ENCODE data around the gene PRICKLE1.

The PRICKLE1 gene

GRCh38 chr12:42587601-42588523 lies 1.7 kb downstream of the PRICKLE1 start:
- no peak for DNase-seq

GRCh38 chr12:42586268-42586667 lies 3.3 kb downstream of the PRICKLE1 start:
- DNase-seq: no peak

GRCh38 chr12:42585841-42586216 lies 3.7 kb downstream of the PRICKLE1 start:
- DNase-seq: peak in 1 of 2 experiments; percentile 1

DNA sequence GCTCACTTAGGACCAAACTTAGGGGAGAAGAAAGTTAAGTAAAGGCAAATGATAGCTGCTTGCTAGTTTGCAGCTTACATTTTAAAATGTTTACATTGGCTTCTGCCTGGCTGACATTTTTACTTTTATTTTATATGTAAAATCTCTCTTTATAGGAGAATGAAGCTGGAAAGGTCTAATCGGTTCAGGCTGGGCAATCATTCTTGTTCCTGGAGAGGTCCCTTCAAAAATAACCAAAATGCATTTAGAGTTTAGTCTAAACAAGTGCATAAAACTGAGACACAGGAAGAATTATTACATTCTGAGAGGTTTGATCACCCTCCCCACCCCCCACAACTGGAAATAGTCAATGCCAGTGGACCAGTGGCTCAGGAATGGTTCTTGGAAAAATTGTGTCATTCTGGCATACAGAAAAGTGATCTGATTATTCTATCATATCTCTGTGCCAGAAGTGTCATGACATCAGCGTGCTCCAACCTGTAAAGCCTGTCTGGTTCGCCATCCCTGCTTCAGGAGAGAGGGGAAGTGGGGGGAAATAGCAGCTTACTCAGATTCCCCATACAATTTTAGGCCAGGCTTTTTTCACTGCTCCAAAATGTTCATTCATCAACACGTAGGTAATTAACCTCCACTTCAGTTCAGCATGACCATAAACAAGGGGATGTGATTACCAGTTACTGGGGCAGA lies 4.2 kb downstream of the PRICKLE1 start:
- DNase-seq: no peak

DNA sequence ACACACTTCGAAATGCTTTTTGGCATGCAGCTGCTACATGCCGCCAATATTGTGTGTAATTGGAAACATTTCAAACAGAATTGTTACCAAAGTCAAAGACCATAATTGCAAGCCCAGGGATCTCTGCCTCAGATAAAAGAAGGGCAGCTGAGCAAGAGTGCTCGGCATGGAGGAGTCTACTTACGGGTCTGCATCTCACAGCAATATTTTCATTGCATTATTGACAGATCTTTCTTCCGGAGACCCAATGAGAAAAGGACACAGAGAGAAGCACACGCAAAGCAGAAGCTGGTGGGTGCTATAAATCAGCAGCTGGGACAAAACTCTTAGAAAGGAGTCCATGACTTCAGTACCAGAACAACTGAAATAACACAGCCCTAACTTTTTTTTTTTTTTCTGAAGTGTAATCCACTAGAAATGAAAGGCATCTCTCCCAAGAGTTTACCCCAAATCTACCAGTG lies 4.9 kb downstream of the PRICKLE1 start:
- DNase-seq: no peak

GRCh38 chr12:42583016-42583415 lies 6.5 kb downstream of the PRICKLE1 start:
- DNase-seq: no peak

DNA sequence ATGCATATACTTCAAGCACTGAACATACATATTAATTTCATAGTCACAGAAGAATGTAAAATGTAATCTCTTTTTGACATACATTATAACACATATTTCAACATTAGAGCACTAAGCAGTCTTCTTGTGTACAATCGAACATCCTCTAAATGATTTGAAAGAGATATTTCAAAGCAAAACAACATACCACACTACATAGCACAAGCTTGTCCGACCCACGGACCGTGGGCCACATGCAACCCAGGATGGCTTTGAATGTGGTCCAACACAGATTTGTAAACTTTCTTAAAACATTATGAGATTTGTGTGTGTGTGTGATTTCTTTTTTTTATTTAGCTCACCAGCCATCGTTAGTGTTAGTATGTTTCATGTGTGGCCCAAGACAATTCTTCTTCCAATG lies 7.0 kb downstream of the PRICKLE1 start:
- no peak for DNase-seq

DNA sequence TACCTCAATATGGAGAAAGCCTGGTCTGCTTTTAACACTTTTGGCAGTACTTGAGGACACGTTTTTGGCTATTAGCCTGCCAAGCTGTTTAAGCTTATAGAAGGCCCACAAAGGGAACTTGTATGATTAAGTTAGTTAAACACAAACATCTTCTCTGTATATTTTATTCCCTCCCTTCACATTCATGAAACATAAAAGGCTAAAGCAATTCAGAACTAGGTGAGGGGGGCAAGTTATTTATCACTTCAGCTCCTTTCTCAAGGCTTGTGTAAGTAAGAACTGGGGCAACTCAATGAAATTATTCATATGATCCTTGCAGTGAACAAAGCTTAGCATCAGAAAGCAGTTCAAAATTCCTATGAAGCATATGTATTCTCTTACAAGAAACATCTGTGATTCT lies 7.5 kb downstream of the PRICKLE1 start:
- no peak for DNase-seq

DNA sequence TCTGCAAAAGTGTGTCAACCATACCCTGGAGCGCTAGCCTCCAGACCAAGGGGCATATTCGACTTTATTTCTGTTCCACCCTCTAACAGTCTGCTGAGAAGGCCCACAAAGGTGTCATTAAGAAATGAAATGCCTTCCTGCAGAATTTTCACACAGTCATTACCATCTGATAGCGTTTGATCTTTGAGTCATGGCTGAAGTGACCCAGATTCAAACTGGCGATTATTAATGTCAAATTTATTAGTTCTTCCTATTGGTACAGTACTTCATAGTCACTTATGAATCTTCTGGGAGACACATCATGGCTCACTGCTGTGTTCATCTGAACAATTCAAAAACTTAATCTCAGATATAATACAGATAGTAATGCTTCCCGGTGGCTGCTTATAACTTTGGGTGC lies 13.2 kb downstream of the PRICKLE1 start:
- DNase-seq: no peak

GRCh38 chr12:42575717-42576116 lies 13.8 kb downstream of the PRICKLE1 start:
- DNase-seq: no peak

DNA sequence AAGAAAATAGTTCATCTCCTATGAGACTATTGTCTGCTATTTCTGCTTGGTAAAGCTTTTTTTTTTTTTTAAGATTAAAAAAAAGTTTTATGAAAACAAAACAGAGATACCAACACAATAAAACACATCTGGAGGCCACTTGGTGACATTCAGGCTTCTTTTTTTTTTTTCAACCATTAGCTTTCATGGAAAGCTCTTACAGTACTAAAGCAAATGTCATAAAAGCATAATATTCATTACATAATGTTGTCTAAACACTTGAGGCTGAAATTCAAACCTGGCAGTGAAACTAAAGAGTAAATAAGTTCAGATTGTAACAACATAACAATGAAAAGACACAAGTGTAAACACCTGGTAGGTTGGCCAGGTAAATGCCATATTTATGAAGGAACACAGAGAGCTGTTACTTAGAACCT lies 14.7 kb downstream of the PRICKLE1 start:
- no peak for DNase-seq

GRCh38 chr12:42571327-42572009 lies 18.1 kb downstream of the PRICKLE1 start:
- no peak for DNase-seq

DNA sequence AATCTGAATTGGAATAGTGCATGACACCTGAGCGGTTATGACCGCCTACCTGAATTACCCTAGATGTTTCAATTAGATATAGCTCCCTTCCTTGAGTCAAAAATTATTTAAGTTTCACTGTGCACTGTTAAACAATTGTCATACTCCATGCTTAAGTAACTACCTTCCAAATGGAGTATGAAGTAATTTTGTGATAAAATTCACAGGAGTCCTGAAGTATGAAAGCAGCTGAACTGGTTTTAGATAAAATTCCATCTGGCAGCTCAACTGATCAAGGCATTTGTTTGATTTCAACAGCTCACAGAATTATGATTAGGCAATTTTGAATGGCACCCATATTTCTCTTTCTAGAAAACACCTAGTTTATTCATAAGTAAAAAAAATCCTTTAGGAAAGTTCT lies 19.5 kb downstream of the PRICKLE1 start:
- no peak for DNase-seq

DNA sequence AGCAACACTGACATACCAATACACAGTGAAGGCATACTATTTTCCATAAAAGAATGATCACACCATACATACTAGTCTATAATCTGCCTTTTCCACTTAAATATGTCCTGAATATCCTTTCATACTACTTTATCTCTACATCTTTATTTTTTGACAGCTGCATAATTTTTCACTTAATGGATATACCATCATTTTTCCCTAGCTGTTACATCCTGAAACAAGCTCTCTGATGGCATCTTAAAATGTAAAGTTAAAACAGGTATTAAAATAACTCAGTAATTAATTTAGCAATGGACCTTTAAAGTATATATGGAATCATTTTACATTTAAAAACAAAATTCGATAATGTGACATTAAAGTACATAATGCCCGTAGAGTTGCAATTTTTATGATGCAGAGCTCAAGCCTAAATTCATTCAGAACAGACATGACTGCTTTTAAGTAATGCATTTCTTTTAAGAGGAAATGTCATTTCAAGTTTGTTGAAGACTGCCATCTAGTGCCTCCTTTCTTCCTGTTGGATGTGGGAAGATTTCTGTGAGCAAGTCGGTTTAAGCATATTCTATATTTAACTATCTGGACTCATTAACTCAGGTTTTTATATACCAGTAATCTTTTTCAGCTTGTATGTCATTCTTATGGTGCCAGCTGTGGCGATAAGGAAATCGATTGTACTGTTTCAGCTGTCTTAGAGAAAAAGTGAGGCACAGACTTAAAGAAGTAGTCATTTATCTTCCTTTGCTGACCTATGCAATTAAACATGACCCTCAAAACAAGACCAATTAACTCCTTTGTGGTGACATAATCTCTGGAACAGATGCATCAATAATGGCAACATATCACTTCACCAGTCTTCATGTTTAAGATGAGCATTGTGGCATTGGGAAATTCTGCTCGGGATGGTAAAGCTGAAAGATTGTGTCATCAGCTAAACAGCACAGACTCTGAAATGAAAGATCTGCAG lies 20.3 kb downstream of the PRICKLE1 start:
- DNase-seq: peak; percentile 54 to 64

GRCh38 chr12:42565633-42566032 lies 23.9 kb downstream of the PRICKLE1 start:
- no peak for DNase-seq

DNA sequence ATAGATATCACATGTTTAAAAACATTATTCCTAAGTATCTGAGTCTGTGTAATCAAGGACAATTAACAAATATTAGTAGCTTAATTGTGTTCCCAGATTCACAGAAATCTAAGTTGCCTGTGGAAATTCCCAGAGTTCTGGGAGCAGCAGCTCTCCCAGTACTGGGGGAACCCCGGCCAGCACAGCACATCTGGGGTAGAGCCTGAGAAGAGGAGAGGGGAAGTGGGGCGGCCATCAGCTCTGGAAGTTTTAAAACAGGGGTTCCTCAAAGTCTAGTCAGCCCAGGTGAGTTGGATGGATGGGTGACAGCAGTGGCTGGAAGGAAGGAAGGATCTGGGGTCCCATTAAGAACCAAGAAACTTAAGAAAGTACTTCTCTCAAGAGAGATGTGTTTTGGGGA lies 24.6 kb downstream of the PRICKLE1 start:
- no peak for DNase-seq

GRCh38 chr12:42564556-42564955 lies 25.0 kb downstream of the PRICKLE1 start:
- no peak for DNase-seq

- no peak for DNase-seq
Observed at GRCh38 chr12:42560977-42561376, 28.6 kb downstream of the PRICKLE1 start.

- no peak for DNase-seq
Observed at GRCh38 chr12:42557586-42558172, 31.9 kb downstream of the PRICKLE1 start.

DNA sequence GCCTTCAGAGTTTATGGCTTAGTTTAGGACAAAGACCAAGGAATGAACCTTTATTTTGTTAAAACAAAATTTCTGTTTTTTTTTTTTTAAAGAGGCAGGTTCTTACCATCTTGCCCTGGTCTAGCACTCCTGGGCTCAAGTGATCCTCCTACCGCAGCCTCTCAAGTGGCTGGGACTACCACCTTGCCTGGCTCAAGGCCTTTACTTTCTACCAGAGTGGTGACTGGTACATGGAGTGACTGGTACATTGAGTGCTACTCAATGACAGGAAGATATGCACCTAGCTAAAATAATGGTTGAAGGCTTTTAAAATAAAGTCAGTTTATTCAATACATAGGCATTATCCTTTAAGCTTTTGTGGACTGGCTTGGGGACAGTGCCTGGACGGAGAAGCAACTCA lies 32.6 kb downstream of the PRICKLE1 start:
- DNase-seq: no peak

- no peak for DNase-seq
Observed at GRCh38 chr12:42552822-42553221, 36.7 kb downstream of the PRICKLE1 start.

DNA sequence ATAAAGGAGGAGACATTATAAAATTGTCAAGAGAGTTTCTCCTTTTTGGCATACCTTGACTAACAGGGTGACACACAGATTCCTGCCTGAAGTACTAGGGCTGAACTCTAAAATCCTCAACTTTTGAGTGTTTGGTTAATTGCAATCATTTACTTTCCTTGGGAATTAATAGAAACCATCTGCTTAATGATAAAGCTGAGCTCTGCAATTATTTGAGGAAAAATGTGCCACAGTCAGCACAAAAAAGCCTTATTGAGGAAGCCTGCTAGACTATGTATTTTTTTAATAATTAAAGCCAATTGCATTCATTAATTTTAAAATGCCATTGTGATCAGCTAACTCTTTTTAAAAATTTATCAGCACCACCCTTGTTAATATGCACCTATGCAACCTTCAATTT lies 38.7 kb downstream of the PRICKLE1 start:
- DNase-seq: peak in 1 of 2 experiments; percentile 1

Measured in AML-193 (cell line).